Activated gamma-delta T cell treated with anti-CD3 and anti-CD28 coated beads, Interleukin-2, amount 50 U/mL, for 16 hours (primary cell): ENCODE data around the gene RALB.
A peak's percentile ranks its signal among the peaks of the same experiment; 100 is the strongest.
"Not testable (repeated sequence)": the region's sequence is repeated elsewhere in the genome, so short reads cannot be mapped to it uniquely, and the experiment has no call there.

Experiments
- DNase-seq: peaks from one replicate; pipeline ENCODE4 v3.0.0-alpha.2; 2020; ENCODE audit warnings: low read depth

The RALB gene

DNA sequence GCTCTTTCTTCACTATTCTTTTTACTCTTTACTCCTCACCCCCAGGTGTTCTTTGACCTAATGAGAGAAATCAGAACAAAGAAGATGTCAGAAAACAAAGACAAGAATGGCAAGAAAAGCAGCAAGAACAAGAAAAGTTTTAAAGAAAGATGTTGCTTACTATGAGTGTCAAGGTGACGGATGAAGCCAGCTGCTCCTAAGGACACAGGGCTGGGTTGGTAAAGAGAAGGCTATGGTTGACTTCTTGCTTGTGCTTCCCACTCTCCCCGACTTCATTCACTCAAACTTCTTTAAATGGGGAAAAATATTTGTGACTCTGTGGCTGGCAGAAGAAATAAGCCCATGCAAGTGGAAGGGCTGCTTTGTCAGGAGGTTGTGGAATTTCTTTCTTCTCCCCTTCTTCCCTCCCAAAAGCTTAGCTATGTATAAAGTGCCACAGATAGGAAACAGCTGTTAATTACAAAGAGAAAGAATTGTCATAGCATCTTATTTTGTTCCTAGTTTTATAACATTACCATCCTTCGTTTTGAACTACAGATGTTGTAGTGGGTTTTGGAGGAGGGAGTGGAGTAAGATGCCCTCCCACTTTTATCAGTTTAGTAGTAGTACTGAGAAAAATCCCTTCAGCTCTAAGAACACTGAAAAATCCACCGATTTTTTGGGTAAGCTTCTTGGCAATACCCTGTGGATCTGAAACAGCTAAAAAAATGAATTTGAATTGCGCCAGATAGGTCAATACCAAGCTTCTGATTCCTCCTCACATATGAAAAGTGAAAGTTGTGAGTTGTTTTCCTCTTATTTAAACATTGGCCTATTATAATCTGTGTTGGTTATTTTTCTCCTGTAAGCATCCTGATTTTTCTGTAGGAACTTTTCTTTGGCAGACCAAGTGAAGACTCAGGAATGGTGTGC is 40.7 kb downstream of the RALB start:
- DNase-seq = no peak

DNA sequence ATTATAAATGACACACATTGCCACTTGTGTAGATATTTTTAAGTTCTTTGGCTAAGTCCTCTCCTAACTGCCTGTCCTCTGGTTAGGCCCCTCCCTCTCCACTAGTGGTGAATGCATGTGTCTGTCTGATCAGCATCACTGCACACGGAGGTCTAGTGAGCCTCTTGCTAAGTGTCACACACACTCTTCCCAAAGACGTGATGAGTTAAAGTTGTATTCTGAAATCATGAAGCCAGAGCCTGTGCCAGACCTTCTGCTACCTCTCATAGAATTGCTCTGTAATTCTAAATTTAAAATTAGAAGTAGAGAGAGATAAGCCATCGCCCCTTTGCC is 41.3 kb downstream of the RALB start:
- no peak for DNase-seq

DNA sequence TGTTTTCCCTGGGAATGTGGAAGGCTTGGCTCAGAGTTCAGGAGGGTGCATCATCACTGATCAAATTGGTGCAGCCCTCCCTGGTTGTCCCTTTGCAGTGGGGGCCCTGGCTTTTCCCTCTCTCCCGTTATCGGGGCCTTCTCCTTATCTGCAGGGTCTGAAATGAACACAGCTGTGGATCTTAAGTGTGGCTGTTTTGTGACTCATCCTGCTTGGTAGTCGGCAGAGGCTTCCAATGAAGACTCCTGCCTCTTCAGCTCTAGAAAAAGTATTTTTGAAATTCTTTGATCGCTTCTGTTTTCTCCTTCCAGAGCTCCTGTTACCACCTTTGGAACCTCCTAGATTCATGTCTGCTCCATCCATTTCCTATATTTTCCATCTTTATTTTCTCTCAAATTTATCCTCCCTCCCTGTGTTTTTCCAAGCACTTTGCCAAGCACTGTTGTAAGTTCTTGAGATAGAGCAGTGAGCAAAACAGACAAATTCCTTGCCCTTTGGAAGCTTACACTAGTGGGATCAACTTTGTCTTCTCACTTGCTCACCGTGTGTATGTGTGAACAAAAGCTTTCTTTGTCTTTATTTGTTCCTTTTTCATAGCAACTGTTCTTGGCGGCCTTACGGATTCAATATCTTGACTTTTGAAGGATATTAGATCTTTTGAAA is 45.7 kb downstream of the RALB start:
- DNase-seq = no peak

DNA sequence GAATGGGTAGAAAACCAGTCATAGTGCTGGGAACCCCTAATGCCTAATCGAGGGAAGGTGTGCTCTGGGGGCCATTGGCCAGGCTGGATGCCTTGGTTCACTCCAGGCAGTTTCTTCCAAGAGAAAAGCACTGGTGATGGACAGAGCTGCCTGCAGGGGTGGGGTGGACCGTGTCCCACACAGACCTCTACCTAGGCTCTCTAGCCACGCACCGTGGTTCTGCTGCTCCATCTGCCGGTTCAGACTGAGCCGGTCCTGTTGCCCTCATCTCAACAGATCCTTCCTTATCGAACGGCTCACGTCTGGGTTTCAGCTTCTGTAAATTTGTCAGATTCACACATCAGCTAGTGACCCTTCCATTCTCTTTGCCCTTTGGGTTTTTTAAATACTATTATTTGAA is 46.4 kb downstream of the RALB start:
- no peak for DNase-seq

DNA sequence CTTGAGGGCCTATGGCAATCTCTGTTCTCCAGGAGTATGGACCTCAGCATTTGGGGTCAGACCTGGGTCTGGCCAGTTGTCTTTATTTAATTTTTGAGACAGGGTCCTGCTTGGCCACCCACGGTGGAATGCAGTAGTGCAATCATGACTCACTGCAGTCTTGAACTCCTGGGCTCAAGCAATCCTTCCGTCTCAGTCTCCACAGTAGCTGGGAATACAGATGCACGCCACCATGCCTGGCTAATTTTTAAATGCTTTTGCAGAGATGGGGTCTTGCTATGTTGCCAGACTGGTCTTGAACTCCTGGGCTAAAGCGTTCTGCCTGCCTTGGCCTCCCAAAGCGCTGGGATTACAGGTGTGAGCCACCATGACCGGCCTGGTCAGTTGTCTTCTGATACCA is 46.9 kb downstream of the RALB start:
- no peak for DNase-seq

DNA sequence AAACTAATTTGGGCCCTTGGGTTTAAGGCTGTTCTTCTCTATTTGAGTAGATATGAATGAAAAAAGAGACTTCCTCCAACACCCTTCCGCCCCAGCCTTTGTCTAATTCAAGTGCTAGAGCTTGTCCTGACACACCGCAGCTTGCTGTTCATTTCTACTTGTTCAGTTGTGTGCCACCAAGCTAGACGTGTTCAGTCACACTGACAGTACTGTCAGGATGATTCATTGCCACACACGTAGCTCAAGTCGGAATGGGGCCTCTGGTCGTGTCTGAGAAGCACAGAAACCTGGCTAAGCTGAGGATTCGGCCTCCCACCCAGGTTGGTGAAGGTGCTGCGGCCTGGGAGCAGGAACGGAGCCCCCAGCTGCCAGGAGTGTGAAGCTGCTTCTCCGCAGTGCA is 47.7 kb downstream of the RALB start:
- DNase-seq = no peak

DNA sequence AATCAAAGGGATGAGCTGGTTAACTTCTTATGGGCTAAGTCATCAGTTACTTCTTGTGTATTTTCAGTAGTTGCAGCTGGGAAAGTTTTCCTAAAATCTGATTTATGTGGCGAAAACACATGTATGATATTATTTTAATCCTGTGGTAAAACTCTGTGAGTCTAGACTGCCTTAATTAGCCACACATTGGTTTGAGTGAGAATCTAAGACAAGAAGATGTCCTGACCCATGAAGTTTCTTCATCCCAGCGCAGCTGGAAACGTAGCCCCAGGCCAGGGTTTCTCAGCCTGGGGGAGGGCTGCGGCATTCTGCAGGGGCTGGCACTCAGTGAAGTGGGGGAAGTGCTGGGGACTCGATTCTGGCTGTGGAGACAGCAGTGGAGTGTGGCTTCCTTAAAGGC is 48.6 kb downstream of the RALB start:
- no peak for DNase-seq

DNA sequence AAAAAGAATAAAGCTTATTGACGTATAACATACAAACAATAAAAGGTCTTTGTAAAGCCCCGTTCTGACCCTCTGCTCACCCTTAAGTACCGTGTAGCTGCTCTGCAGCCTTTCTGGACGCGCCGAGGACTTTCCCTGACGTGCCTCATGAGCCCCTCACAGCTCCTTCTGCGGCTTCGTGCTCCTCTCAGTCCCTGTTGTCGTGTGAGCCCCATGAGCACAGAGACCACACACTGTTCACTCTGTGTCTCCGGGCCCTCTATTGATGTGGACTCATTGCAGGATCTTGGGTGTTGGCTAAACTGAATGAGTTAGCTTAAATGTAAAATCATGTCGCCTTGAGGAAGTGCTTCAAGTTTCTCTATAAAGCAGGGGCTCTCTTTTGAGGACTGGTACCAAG is 49.6 kb downstream of the RALB start:
- DNase-seq = no peak

DNA sequence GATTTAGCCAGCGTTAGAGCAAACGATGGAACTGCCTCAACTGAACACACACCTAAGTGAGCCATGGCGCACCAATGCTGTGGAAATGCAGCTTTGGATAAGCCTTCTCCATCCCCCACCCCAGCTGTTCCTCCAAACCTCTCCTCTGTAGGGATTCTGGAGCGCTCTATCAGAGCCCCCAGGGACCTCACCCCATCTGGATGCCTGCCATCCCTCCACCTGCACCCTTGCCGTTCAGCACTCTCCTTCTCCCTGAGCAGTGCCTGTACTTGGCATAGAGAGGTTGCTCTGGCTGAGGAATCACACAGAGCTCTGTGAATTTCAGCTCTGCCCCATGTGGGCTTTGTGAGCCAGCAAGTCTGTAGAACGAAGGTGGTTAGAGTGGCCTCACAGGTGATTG is 50.5 kb downstream of the RALB start:
- DNase-seq = no peak

DNA sequence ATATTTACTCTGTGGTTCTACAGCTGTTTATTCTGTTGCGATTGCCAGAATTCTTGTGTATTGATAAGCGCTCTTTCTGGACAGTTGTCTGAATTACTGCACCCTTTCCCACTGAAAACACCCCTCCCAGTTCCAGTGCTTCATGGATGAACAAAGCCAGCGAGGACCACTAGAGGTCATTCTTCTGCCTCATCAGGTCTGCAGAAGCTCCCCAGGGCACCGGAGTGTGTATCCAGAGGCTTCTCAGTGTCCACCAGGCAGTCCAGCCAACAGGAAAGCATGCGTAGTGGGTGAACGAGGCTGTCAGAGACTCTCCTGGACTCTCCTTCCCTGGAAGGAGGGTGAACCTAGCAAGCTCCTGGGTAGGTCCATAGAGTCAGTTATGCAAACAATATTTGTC is 52.6 kb downstream of the RALB start:
- DNase-seq = no peak

DNA sequence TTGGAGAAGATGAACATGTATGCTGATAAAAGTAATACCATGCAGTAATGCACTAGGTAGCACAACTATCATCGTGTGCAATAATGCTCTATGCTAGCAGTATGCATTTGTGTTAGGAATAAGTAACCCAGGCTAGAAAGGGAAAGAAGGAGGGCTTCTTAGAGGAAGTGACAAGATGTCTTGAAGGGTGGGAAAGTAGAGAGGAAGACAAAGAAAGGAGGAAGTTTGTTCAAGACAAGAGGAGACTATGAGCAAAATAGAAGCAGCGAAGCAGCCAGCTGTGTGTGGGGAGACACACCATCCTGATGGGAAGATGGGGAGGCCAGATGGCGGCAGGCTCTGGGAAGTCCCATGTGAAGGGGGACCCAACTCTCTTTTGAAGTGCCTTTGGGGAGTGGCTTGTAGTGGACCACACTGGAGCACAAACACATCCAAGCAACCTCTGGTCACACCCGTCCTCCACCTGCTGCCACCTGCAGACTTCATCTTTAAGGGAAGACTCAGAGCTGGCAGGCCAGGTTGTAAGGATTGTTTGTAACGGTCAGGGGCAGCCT is 53.4 kb downstream of the RALB start:
- no peak for DNase-seq

DNA sequence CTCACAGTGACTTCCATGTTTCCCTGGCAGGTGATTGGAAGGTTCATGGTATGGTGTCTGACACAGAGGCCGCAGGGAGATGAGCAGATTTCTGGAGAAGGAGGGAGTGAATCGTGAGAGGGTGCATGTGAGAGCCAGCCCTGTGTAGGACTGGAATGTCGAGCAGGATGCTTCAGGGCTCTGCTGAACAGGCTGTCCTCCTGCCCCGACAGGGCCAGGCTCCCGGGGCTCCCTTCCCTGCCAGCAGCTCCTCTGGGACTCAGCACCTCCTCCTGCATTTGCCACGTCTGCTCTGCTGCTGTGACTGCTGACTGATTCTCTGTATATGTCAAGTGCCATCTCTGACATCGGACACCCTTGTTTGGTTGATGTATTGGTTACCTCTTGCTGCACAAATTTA is 54.8 kb downstream of the RALB start:
- DNase-seq = no peak

DNA sequence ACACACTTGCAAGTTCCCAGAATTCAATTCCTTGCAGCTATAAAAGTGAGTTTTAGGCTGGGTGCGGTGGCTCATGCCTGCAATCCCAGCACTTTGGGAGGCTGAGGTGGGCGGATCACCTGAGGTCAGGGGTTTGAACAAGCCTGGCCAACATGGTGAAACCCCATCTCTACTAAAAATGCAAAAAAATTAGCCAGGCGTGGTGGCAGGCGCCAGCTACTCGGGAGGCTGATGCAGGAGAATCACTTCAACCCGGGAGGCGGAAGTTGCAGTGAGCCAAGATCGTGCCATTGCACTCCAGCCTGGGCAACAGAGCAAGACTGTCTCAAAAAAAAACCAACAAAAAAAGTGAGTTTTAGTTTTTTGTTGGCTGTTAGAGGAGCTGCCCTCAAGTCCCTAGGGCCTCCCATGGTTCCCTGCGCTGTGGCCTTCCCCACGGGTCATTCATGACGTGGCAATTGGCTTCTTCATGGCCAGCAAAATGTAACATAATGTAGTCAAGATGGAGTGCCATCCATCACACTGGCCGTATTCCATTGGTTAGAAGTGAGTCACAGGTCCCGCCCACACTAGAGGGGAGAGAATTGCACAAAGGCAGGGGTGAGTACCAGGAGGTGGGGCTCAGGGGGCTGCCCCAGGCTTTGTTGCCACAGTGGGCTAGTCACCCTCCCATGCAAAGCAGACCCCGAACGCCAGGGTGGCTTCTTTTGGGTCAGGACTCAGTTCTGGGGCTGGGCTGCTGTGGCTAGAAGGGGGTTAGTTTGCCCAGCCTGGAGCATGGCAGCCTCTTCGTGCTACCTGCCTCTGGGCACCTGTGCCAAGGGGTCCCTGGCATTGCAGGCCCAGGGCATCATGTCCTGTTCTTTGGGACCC is 55.6 kb downstream of the RALB start:
- no peak for DNase-seq

DNA sequence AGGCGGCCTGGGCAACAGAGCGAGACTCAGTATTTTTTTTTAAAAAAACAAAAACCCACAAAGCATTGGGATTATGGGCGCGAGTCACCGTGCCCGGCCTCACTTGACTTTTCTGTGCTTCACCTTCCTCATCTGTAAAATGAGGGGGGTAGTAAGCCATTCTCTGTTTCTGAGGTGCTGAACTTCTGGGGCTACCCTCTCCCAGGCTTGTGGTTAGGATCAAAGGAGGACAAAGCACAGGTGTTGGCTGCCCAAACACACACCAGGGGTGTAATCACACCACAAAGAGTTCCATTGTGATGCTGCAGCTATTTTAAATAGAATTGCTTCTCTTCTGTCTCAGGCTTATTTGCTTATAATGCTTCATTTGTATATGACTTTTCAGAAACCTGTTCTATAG is 57.5 kb downstream of the RALB start:
- no peak for DNase-seq

DNA sequence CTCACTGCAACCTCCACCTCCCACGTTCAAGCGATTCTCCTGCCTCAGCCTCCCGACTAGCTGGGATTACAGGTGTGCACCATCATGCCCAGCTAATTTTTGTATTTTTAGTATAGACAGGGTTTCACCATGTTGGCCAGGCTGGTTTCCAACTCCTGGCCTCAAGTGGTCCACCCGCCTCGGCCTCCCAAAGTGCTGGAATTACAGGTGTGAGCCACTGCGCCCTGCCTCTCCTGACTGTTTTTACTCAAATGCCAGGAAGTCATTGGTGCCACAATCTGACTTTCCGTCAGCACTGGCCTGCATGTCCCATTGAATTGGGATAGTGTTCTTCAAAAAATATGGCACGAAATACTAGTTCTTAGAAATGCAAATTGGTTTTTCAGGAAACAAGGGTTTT is 58.2 kb downstream of the RALB start:
- DNase-seq = not testable (repeated sequence)

DNA sequence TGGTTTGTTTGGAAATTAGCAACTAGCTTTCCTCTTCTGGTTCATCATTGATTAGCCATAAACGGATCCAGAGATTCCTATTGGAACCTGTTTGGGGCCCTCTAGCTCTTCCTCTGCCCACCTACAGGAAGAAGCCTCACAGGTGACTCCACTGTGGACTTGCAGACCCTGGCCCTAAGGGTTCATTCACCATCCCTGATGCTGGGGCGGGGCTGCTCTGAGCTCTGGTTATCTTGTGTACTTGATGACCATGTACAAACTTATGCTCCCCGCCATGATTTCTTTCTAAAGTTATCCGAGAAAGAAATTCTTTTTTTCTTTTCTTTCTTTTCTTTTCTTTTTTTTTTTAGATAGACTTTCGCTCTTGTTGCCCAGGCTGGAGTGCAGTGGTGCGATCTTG is 59.4 kb downstream of the RALB start:
- no peak for DNase-seq

DNA sequence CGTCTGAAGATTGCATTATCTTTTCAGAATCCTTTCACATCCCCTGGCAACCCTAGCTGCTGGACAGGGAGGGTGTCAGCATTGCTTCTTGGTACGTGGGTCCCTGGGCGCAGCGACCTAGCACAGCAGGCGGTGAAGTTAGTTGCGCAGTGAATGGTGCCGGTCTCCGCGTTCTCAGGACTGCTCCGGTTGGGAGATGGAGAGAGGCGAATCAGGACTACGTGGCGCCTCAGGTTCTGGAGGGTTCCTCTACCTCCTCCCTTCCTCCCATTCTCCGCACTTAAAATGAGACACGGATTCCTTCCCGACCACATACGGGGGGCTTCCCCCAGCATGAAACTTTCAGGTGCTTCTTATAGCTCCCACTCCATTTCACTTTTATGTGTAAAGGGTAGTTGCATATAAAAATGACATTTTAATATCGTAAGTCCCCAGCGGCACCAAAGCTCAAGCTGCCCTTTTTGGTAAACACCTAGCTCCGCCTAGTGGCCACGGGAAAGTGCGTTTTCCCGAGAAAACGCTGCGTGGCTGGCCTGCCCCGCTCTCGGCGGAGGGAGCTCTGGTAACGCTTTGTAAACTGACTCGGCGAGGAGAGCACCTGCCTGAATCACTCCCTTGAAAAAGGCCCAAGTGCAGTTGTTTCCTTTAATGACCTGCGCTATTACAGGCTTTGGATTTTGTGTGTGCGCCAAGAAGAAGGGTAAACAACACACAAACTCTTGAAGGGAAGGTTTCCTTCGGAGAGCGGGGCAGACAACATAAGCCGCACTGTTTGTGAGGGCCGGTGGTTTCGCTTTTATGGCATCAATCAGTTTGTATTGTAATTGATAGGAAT is 60.4 kb downstream of the RALB start:
- DNase-seq = peak; percentile 48

DNA sequence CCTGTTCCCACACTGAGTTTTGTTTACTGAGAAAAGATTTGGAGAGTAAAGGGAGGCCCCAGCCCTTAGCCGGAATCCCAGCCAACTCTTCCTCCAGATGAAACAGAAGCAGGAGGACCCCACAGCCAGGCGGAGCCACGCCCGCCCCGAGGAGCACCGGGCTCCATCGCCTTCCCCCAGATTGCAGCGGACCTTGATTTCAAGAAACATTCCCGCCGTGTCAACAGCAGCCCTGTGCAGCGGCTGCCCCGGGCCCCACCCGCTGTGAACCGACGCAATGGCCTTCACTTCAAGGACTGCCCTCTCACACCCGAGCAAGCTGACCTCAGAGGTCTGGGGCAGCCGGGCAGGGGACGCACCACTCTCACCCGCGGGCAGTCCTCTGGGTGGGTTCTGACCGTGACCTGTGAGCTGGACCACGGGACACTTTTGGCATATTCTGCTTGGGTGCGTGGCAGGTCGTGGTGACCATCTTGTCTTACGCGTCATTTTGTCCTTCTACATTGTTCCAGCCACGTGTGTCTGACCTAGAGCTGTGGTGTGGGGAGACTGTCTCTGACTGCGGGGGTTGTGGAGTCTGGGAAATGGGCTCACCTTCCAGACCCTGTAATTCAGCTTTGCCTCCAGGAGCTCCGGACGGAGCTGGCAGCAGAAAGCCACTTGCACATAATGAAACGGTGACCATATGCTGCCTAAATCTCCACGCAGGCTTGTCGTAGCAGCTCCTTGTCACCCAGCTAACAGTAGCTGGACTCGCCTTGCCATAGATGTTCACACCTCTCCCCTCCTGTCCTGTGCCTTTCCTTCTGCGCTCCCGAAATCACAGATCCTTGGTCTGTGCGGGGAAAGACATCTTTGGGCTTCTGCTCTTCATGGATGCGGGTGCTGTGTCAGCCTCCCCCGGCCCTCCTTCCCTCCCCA is 61.3 kb downstream of the RALB start:
- DNase-seq = no peak

DNA sequence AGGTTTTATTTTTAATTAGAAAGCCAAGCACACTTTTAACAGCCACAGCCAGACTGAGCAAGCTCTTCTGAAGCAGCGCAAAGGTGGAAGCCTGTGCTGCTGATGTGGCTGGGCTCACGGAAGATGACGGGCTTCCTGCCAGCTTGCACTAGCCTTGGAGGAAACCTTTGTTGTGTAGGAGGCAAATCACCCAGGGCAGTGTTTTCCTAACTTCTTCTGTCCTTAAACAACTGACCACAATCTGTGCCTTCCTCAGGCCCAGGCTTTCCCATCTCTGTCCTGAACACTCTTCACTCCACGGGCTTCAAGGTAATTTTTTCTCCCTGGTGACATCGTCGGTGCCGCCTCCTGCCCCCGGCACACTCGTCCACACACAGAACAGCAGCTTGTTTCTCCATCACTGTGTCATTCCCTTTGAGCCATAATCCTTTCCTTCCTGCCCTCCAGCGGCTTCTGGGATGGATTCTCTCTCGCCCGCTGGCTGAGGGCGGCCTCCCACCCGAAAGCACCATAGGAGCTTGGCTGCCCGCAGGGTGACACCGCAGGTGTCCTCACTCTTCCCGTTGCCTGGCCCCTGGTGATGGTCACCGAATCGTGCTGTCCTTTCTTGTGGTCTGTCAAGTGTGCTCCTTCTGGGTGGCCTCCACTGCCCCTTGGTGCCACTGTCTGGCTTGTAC is 62.2 kb downstream of the RALB start:
- peak; percentile 5 for DNase-seq
